Natural killer cell treated with Interleukin-12 subunit alpha and Interleukin-12 subunit beta and Interleukin-15 and Interleukin-18, amount 100 ng/mL, for 72 hours (primary cell): Measurements from ENCODE around the gene WWP2. TPM values are rescaled to one million over a fixed set of nuclear protein-coding genes. Genes with fewer than 3 reads are reported as not detected.
"Not testable (repeated sequence)": the region's sequence is repeated elsewhere in the genome, so short reads cannot be mapped to it uniquely, and the experiment has no call there.

Source experiments
- ATAC-seq, 2 donors: fragments of 150-1000 bp; cut with Tn5 transposase in 1 of 2; sonication (Bioruptor Pico), chemical (Tn5 transposase) in 1 of 2; 2 replicates each; pipeline ENCODE4 v1.10.0; 2021
- DNase-seq: peaks from one replicate; pipeline ENCODE4 v3.0.0; 2022; ENCODE audit warnings: low spot score
- H3K27ac Mint-ChIP-seq, 2 donors: 1 replicate in 1 of 2; 2 replicates in 1 of 2; pipeline ENCODE4 v1.8.0; 2022; ENCODE audit warnings: mixed read lengths in 2 of 2, mild to moderate bottlenecking in 1 of 2, moderate library complexity in 1 of 2
- H3K27me3 Mint-ChIP-seq, 2 donors: 1 replicate in 1 of 2; 2 replicates in 1 of 2; pipeline ENCODE4 v1.8.0; 2022; ENCODE audit warnings: mixed read lengths in 2 of 2
- H3K36me3 Mint-ChIP-seq: one replicate; pipeline ENCODE4 v1.8.0; 2022; ENCODE audit warnings: mixed read lengths
- H3K4me1 Mint-ChIP-seq, 2 donors: 1 replicate in 1 of 2; 2 replicates in 1 of 2; pipeline ENCODE4 v1.8.0; 2022; ENCODE audit warnings: low read depth in 2 of 2, mixed read lengths in 2 of 2, mild to moderate bottlenecking in 1 of 2
- H3K4me3 Mint-ChIP-seq: one replicate; pipeline ENCODE4 v1.8.0; 2022; ENCODE audit warnings: mixed read lengths
- H3K9me3 Mint-ChIP-seq: 2 replicates; pipeline ENCODE4 v1.8.0; 2022; ENCODE audit warnings: mixed read lengths
- total RNA-seq, 2 donors: library from RNA; stranded (reverse); gene quantifications; one replicate each; pipeline ENCODE4 v1.2.3, GENCODE V29; 2022

Gene WWP2
- total RNA-seq, 2 donors from 2014 or later, result 82.8 to 93.2 TPM

- DNase-seq, H3K27ac Mint-ChIP-seq, ATAC-seq, H3K4me3 Mint-ChIP-seq, H3K9me3 Mint-ChIP-seq, H3K36me3 Mint-ChIP-seq, H3K27me3 Mint-ChIP-seq: not testable (repeated sequence)
- H3K4me1 Mint-ChIP-seq, result peaks cover 11 to 16% of the 10 kb centered on the region in 2 donors
Measured at GRCh38 chr16:69731280-69731679, 30.9 kb upstream of the WWP2 start.

- no peak overlapping the region for H3K27ac Mint-ChIP-seq
- ATAC-seq, result no peak
- no peaks in the 10 kb centered on the region for H3K36me3 Mint-ChIP-seq
- no peak for DNase-seq
- H3K4me1 Mint-ChIP-seq, result peaks cover 3 to 8% of the 10 kb centered on the region in 2 donors
- H3K27me3 Mint-ChIP-seq, result no peaks in the 10 kb centered on the region
- H3K4me3 Mint-ChIP-seq, result no peak overlapping the region
- H3K9me3 Mint-ChIP-seq, result no peaks in the 10 kb centered on the region
Measured at GRCh38 chr16:69732101-69732500, 30.0 kb upstream of the WWP2 start.

GRCh38 chr16:69741519-69741918, 20.6 kb upstream of the WWP2 start:
- Mint-ChIP-seq H3K36me3 (peaks cover 18% of the 10 kb centered on the region), H3K4me3 (no peak overlapping the region), H3K4me1 (peaks cover 0 to 4% of the 10 kb centered on the region in 2 donors), H3K9me3 (no peaks in the 10 kb centered on the region), H3K27ac (no peak overlapping the region), H3K27me3 (no peaks in the 10 kb centered on the region)
- DNase-seq (no peak), ATAC-seq (no peak)

- H3K36me3 Mint-ChIP-seq, result peaks cover 19% of the 10 kb centered on the region
- ATAC-seq, result no peak
- no peaks in the 10 kb centered on the region for H3K9me3 Mint-ChIP-seq
- no peak overlapping the region for H3K27ac Mint-ChIP-seq
- H3K27me3 Mint-ChIP-seq, result no peaks in the 10 kb centered on the region
- H3K4me1 Mint-ChIP-seq, result peaks cover 0 to 4% of the 10 kb centered on the region in 2 donors
- H3K4me3 Mint-ChIP-seq, result no peak overlapping the region
- no peak for DNase-seq
Measured at GRCh38 chr16:69741951-69742904, 19.9 kb upstream of the WWP2 start.

GRCh38 chr16:69744363-69745231, 17.5 kb upstream of the WWP2 start:
- ATAC-seq, result no peak
- Mint-ChIP-seq H3K27me3 (no peaks in the 10 kb centered on the region), H3K4me3 (no peak overlapping the region), H3K4me1 (peaks cover 0 to 7% of the 10 kb centered on the region in 2 donors), H3K27ac (no peak overlapping the region), H3K9me3 (no peaks in the 10 kb centered on the region), H3K36me3 (peaks cover 31% of the 10 kb centered on the region)
- DNase-seq, result no peak

GRCh38 chr16:69745232-69745612, 16.9 kb upstream of the WWP2 start:
- Mint-ChIP-seq H3K9me3 (no peaks in the 10 kb centered on the region), H3K27me3 (no peaks in the 10 kb centered on the region), H3K4me1 (peaks cover 0 to 7% of the 10 kb centered on the region in 2 donors), H3K36me3 (peaks cover 31% of the 10 kb centered on the region), H3K27ac (no peak overlapping the region), H3K4me3 (no peak overlapping the region)
- ATAC-seq (no peak), DNase-seq (no peak)

GRCh38 chr16:69745959-69746358, 16.2 kb upstream of the WWP2 start:
- Mint-ChIP-seq H3K36me3 (peaks cover 31% of the 10 kb centered on the region), H3K27me3 (no peaks in the 10 kb centered on the region), H3K4me3 (no peak overlapping the region), H3K27ac (no peak overlapping the region), H3K4me1 (peaks cover 0 to 7% of the 10 kb centered on the region in 2 donors), H3K9me3 (no peaks in the 10 kb centered on the region)
- DNase-seq (no peak), ATAC-seq (peak in 1 of 2 donors; percentile 40)

- Mint-ChIP-seq H3K4me1 (peaks cover 2 to 8% of the 10 kb centered on the region in 2 donors), H3K36me3 (peaks cover 31% of the 10 kb centered on the region), H3K27ac (no peak overlapping the region), H3K4me3 (no peak overlapping the region), H3K9me3 (no peaks in the 10 kb centered on the region), H3K27me3 (no peaks in the 10 kb centered on the region)
- ATAC-seq, result no peak
- no peak for DNase-seq
Measured at GRCh38 chr16:69747115-69747514, 15.0 kb upstream of the WWP2 start.

- Mint-ChIP-seq H3K36me3 (peaks cover 21% of the 10 kb centered on the region), H3K4me3 (no peak overlapping the region), H3K27me3 (no peaks in the 10 kb centered on the region), H3K4me1 (peaks cover 16% of the 10 kb centered on the region in 2 donors), H3K27ac (no peak overlapping the region), H3K9me3 (no peaks in the 10 kb centered on the region)
- ATAC-seq, result no peak
- DNase-seq, result no peak
Measured at GRCh38 chr16:69748694-69749345, 13.3 kb upstream of the WWP2 start.

GRCh38 chr16:69754143-69754468, 8.0 kb upstream of the WWP2 start:
- ATAC-seq (no peak), DNase-seq (no peak)
- Mint-ChIP-seq H3K4me1 (peaks cover 14 to 30% of the 10 kb centered on the region in 2 donors), H3K27ac (peak overlapping the region; percentile 98 to 99), H3K27me3 (peaks cover 0 to 2% of the 10 kb centered on the region in 2 donors), H3K36me3 (peaks cover 5% of the 10 kb centered on the region), H3K4me3 (peak overlapping the region; percentile 100), H3K9me3 (no peaks in the 10 kb centered on the region)

GRCh38 chr16:69754469-69755310, 7.4 kb upstream of the WWP2 start, which contains the start of gene NOB1:
Gene NOB1 (minus strand): TSS chr16:69754926. CDS start chr16:69754910, 16 bp downstream.
- peaks cover 14 to 30% of the 10 kb centered on the region in 2 donors for H3K4me1 Mint-ChIP-seq
- peak within 1 kb of the TSS; percentile 98 to 99 for H3K27ac Mint-ChIP-seq

GRCh38 chr16:69756705-69757104, 5.4 kb upstream of the WWP2 start:
- Mint-ChIP-seq H3K4me3 (no peak overlapping the region), H3K27me3 (peaks cover 0 to 2% of the 10 kb centered on the region in 2 donors), H3K4me1 (peaks cover 14 to 30% of the 10 kb centered on the region in 2 donors), H3K36me3 (no peaks in the 10 kb centered on the region), H3K27ac (peak overlapping the region in 1 of 2 donors; percentile 50), H3K9me3 (no peaks in the 10 kb centered on the region)
- no peak for ATAC-seq
- no peak for DNase-seq

More at GRCh38 chr16:69754469-69755310, 7.4 kb upstream of the WWP2 start, which contains the start of gene NOB1:
- no peaks in the 10 kb centered on the region for H3K36me3 Mint-ChIP-seq
- peak; percentile 99 for ATAC-seq
- DNase-seq, result peak; percentile 99
- H3K9me3 Mint-ChIP-seq, result no peaks in the 10 kb centered on the region
- H3K4me3 Mint-ChIP-seq, result peak within 1 kb of the TSS; percentile 100
- peaks cover 0 to 2% of the 10 kb centered on the region in 2 donors for H3K27me3 Mint-ChIP-seq
